NB4 (cell line): ENCODE results near the gene C1QTNF1.

ENCODE experiments used
- MYC ChIP-seq: IDR thresholded peaks from 2 replicates; pipeline ENCODE4 v1.6.1; 2011; ENCODE audit warnings: low read depth, low read length
- POLR2A ChIP-seq: IDR thresholded peaks from 2 replicates; pipeline ENCODE4 v1.6.1; 2011; ENCODE audit warnings: mild to moderate bottlenecking; ENCODE audit not compliant: insufficient read length; ENCODE audit errors: extremely low read depth
- TF ChIP-seq, protein P1 (sequence below): IDR thresholded peaks from one replicate; pipeline ENCODE4 v1.5.1; 2012; ENCODE audit warnings: low read depth, low read length

- TF ChIP-seq, protein P1, sequence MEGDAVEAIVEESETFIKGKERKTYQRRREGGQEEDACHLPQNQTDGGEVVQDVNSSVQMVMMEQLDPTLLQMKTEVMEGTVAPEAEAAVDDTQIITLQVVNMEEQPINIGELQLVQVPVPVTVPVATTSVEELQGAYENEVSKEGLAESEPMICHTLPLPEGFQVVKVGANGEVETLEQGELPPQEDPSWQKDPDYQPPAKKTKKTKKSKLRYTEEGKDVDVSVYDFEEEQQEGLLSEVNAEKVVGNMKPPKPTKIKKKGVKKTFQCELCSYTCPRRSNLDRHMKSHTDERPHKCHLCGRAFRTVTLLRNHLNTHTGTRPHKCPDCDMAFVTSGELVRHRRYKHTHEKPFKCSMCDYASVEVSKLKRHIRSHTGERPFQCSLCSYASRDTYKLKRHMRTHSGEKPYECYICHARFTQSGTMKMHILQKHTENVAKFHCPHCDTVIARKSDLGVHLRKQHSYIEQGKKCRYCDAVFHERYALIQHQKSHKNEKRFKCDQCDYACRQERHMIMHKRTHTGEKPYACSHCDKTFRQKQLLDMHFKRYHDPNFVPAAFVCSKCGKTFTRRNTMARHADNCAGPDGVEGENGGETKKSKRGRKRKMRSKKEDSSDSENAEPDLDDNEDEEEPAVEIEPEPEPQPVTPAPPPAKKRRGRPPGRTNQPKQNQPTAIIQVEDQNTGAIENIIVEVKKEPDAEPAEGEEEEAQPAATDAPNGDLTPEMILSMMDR: no peak
- no peak for TF ChIP-seq POLR2A
- no peak for TF ChIP-seq MYC
These were observed 35.8 kb upstream of the C1QTNF1 start for GRCh38 chr17:78988152-78988551.
